HG03108 (cell line): ENCODE measurements around the gene LSS.
"Not testable (repeated sequence)": the region's sequence is repeated elsewhere in the genome, so short reads cannot be mapped to it uniquely, and the experiment has no call there.

Experiments used
- ATAC-seq: cut with Tn5 transposase; IDR thresholded peaks from one replicate; pipeline ENCODE4 v1.9.1; 2021; ENCODE audit warnings: moderate library complexity; ENCODE audit not compliant: unreplicated experiment

Gene LSS

DNA sequence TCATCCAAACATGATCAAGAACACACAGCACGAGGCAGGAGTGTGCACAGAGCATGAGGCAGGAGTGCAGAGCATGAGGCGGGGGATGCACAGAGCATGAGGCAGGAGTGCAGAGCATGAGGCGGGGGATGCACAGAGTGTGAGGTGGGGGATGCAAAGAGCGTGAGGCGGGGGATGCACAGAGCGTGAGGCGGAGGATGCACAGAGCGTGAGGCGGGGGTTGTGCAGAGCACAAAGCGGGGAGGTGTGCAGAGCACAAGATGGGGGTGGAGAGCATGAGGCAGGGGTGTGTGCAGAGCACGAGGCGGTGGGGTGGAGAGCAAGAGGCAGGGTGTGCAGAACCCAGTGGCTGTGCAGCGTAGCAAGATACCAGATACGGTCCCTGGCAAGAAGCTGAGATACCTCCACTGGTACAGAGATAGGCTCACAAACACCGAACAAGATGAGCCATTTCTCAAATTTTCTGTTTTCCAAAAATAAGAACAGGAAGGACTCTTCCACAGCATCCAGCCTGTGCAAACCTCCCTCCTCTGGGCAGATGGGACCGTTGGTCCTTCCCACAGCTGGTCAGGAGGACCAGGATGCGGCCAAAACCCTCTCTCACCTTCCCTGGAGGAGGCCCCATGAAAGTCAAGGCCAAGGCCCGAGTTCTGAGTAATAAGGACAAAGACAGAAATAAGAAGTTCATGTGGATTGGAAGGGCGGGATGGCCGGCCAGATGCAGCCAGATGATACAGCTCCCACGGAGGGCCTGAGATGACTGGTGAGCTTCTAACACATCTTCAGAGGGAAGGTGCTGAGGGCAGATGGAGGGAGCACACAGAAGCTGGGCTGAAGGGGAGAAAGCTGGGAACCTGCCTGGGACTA, 56.3 kb downstream of the LSS start:
- no peak for ATAC-seq

DNA sequence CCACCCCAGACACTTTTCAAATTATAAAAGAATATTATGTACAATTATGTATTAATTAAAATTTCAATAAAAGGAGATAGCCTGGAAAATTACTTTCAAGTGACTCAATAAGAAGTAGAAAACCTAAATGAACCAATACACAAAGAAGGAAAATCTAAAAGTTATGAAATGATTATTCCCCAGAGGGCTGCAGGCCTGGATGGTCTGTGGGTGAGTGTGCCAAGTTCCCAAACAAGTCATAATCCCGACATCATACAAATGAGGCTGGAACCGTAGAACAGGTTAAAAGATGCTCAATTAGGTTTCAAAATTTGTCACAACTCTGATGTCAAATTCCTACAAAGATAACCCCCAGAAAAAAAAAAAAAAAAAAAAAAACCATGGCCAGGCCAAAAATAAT, 57.0 kb downstream of the LSS start:
- no peak for ATAC-seq

DNA sequence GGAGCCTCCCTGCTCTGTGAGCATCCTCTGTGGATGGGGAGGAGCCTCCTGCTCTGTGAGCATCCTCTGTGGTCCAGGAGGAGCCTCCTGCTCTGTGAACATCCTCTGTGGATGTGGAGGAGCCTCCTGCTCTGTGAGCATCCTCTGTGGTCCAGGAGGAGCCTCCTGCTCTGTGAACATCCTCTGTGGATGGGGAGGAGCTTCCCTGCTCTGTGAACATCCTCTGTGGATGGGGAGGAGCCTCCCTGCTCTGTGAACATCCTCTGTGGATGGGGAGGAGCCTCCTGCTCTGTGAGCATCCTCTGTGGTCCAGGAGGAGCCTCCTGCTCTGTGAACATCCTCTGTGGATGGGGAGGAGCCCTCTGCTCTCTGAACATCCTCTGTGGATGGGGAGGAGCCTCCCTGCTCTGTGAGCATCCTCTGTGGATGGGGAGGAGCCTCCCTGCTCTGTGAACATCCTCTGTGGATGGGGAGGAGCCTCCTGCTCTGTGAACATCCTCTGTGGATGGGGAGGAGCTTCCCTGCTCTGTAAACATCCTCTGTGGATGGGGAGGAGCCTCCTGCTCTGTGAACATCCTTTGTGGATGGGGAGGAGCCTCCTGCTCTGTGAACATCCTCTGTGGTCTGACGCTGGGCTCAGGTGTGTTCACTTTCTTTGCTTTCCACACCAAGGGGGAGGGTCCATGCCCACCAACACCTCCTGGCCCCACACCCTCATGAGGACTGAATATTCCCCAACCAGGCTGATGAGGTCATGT, 58.0 kb downstream of the LSS start:
- ATAC-seq: not testable (repeated sequence)

DNA sequence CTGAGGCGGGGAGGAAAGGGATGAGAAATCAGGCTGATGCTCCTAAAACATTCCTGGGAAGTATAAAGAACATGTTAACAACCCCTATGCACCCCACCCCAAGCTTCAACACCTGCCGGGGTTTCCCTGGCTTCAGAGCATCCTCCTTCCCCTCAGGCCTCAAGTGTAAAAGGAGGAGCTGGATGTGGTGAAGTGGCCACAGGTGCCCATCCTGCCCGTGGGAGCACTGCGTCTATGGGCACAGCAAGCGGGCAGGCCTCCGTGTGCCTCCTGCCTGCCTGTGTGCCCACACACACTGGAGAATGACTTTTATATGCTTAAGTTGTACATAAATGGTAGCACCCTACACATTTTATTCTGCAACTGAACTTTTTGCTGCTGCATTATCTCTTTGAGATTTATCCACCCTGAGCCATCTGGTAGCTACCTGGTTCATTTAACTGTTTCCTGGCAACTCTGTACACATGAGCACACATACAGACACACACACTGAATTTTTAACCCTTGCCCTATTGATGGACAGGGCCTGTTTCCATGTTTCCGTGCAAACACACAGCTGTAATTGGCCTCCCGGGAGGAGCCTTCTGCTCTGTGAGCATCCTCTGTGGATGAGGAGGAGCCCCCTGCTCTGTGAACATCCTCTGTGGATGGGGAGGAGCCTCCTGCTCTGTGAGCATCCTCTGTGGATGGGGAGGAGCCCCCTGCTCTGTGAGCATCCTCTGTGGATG, 59.8 kb downstream of the LSS start:
- no peak for ATAC-seq

DNA sequence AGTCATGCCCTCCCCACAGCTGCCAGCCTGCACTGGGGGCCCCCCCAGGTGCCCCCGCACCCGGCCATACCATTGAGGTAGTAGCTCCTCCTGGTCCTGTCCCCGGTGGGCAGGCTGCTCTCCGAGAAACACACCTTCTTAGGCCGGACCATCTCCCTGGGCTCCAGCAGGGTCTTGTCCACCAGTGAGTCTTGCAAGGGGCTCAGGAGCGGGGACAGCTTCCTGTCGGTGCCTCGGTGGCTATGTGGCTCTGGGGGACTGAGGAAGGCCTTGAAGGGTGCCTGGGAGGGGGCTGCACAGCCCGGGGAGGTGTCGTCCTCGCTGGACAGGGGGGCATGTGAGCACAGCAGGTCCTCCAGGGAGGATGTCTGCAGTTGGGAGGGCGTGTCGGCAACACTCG, 60.3 kb downstream of the LSS start:
- no peak for ATAC-seq

DNA sequence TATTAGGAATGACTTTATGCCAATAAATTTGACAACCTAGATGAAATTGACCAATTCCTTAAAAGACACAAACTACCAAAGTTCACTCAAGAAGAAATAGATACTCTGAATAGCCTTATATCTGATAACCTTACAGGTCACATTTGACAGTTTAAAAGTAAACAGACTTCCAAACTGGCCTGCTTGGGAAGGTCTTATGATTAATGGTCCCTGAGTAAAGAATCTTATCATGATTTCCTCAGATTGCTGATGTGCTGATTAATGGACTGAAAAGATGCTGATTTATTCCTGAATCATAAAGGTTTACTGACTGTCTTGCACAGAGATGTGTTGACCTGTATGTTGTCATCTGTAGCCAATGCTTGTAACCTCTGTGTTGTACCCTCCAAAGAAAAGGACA, 63.5 kb downstream of the LSS start:
- no peak for ATAC-seq

DNA sequence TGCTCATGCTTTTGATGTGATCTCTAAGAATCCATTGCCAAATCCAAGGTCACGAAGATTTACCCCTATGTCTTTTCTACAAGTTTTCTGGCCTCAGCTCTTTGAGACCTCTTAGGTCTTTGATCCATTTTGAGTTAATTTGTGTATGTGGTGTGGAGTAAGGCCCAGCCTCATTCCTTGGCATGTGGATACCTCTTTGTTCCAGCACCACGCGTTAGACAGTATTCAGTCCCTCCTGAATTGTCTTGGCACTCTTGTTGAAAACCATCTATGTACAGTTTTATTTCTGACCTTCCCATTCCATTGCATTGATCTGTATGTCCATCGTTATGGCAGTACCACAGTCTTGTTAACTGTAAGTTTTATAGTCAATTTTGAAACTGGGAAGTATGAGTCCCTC, 65.2 kb downstream of the LSS start:
- no peak for ATAC-seq

DNA sequence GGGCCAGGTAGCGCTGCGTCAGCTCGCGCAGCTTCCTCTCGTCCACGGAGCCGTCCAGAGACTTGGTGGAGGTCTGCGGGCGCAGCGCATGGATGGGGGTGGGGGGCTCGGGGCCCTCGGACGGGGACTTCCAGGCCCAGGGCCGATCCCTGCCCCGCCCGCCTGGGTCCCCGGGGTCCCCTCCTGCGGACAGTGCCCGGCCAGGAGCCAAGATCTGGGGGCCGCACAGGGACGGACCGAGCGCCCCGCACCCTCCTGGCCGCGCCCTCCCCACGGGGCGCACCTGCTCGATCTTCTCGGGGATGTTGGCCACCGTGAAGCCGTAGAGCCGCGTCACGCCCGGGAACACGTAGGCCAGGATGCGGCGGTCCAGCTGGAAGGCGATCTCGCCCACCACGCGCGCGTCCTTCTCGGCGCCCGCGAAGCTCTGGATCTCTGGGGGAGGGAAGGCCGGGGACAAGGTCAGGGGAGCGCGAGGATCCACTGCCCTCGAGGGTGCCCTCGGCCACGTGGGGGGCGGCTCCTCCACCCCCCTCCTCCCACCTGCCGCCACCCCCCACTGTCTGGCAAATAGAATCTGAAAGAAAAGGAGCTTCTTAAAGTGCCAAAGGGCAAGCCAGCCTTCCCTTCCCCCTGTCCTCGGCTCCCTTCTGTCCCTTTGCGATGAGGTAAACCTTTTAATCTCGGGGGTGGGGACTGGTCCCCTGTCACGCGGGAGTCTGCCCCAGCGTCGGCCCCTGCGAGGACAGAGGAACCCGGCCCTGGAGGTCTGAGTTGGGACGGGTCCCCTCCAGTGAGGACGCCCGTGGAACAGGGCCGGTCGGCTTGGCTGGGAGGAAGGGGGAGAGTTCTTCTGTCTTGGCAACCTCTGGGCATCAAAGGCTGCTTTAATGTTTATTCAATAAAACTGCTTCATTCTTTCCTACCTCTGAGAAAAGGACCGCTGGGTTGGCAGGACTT, 66.7 kb downstream of the LSS start:
- ATAC-seq: no peak

DNA sequence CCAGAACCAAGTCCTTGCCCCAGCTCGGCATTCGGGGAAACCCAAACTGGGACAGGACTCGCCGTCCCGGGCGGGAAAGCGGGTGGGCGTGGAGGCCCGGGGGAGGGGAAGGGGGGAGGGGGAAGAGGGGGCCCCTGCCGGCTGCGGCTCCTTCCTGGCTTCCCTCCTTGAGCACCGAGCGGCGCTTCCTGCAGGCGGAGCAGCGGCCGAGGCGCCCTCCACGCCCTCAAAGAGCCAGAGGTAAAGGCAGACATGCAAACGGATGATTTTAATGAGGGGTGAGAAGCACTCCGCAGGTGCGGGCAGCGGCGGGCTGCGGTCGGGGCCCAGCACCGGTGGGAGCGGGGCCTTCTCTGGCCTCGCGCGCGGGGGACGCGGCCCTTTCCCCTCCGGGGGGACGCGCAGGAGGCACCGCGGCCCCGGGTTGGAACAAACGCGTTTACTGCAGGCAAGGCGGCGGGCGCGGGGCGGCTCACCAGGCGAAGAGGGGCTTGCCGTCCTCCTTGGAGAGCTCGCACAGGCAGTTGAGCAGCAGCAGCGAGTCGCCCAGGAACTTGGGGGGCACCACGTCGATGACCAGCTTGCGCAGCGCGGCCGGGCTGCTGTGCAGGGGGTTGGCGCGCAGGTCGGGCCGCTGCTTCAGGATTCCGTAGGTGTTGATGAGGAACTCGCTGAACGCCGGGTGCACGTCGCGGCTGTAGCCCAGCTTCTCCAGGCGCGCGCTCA, 67.5 kb downstream of the LSS start:
- no peak for ATAC-seq

DNA sequence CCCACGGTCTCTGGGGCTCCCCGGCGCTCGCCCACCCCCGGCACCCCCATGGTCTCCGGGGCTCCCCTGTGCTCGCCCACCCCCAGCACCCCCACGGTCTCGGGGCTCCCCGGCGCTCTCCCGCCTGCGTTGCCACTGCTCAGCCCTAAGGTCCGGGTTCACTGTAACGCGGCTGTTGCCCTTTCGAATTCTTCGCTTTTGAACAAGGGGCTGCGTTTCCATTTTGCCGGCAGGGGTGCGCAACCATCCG, 68.0 kb downstream of the LSS start:
- ATAC-seq: no peak

DNA sequence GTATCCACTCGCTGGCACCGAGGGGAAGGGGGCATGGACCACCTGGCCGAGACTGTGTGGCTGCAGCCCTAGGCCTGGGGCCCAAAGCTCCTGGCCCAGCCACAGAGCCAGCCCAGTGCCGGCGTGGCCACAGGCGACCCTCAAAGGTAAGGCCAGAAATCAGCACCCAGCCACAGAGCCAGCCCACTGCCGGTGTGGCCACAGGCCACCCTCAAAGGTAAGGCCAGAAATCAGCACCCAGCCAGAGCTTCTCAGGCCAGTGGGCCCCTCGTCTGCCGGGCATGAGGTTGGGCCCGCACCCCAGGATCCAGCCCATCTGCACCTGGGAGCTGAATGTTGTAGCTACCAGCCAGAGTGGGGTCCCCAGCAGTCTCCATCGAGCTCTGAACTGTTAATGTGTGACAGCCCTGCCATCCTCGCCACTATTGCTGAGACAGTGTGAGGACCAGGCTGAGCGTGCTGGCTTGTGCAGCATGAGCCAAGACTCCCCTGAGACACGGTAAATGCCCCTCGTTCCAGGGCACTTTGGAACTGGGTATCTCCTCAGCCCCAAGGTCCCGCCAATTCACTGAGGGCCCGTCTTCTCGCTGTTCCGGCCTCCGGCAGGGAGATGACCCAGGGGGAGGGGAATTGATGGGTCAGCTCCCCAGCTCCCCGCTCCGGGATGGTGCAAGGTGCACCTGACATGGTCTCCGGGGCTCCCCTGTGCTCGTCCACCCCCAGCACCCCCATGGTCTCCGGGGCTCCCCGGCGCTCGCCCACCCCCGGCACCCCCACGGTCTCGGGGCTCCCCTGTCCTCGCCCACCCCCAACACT, 68.5 kb downstream of the LSS start:
- no peak for ATAC-seq

DNA sequence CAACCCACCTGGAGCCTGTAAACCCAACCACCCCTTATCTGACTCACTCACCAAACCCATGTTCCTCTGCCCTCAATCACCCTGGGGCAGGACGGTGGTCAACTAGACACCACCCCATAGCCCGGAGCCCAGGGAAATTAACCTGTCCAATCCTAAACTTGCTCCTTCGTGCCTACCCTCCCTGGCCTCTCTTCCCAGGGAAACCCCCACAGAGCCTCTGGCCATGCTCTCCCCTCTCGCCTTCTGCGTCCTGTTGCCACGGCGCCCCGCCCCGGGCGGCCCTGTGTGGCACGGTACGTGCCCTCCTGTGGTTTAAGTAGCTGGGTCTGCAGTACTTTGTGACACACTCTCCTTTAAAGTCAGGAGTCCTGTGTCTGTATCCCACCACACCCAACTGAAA, 69.2 kb downstream of the LSS start:
- no peak for ATAC-seq

DNA sequence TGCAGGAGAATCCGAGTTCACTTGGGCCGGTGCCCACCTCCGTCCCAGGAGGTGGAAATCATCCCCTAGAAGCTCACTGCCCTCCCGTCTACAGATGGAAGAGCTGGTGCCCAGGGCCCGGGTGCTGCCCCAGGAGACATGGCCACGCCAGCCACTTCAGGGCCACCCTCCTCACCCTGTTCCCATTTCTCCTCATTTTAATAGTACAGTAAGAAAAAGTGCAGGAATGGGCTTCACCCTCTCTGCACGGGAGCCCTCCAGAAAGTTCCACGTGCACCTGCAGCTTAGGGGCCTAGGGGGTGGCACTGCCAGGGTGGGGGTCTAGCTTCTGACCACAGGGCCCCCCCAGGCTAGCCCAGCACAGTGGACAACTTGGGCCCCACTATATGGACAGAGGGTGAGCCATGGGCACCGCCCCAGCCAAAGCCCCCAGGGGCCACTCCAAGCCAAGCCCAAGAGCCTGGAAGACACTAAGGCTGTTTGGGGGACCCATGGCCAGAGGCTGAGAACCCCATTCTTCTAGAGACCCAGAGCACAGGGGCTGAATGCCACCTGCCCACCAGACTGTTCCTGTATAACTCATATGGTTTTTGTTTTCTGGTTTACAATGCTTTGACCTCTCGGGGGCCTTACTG, 69.8 kb downstream of the LSS start:
- ATAC-seq: no peak

DNA sequence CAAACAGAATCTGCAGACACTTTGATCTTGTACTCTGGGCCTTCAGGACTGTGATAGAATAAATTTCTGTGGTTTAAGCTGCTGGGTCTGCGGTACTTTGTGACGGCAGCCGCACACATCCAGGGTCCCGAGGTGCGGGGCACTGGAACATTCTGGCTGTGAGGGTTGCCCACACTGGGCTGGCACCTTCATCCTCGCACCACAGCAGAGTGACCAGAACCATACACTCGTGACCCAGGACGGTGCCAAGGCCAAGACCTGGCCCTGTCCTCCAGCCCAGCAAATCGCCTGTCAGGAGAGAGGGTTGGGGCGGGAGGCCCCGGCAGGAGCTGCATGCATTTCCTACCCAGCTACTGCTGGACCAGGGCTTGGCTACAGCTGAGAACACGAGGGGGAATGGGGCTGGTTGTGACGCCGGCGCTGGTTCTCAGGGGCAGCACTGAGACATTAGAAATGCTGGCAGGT, 70.6 kb downstream of the LSS start:
- ATAC-seq: no peak

DNA sequence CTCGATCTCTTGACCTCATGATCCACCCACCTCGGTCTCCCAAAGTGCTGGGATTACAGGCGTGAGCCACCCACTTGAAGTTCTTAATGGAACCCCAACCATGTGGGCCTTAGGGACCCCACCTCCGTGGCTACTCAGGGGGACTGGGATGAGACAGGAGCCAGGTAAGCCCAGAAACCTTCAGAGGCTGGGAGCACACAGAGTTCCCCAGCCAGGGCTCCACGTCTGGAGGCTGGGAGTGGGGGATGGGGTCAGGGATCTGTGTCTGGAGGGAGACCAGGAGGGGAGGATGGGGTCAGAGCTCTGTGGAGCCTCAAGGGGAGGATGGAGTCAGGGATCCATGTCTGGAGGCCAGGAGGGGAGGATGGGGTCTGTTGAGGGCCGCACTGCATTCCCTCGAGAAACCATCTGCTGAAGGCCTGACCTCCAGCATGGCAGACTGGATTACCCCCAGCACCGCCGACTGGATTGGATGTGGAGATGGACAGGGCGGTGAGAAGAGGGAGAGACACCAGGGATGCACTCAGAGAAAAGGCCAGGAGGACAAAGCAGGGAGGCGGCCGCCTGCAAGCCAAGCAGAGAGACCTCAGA, 71.1 kb downstream of the LSS start:
- ATAC-seq: no peak

DNA sequence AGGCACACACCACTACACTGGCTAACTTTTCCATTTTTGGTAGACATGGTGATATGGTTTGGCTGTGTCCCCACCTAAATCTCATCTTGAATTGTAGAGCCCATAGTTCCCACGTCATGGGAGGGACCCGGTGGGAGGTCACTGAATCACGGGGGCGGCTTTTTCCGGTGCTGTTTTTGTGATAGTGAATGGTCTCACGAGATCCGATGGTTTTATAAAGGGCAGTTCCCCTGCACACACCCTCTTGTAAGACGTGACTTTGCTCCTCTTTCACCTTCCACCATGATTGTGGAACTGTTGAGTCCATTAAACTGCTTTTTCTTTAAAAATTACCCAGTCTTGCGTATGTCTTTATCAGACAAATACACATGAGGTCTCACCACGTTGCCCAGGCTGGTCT, 71.9 kb downstream of the LSS start:
- ATAC-seq: no peak

DNA sequence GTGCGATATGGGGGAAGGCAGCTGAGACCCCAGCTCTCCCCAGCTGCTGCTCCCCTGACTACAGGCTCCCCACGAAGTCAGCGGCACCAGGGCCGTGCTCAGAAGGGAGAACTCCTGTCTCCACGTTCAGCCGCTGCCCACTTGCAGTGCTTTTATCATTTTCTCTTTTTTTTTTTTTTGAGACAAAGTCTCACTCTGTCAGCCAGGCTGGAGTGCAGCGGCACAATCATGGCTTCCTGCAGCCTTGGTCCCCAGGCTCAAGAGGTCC, 72.3 kb downstream of the LSS start:
- no peak for ATAC-seq

DNA sequence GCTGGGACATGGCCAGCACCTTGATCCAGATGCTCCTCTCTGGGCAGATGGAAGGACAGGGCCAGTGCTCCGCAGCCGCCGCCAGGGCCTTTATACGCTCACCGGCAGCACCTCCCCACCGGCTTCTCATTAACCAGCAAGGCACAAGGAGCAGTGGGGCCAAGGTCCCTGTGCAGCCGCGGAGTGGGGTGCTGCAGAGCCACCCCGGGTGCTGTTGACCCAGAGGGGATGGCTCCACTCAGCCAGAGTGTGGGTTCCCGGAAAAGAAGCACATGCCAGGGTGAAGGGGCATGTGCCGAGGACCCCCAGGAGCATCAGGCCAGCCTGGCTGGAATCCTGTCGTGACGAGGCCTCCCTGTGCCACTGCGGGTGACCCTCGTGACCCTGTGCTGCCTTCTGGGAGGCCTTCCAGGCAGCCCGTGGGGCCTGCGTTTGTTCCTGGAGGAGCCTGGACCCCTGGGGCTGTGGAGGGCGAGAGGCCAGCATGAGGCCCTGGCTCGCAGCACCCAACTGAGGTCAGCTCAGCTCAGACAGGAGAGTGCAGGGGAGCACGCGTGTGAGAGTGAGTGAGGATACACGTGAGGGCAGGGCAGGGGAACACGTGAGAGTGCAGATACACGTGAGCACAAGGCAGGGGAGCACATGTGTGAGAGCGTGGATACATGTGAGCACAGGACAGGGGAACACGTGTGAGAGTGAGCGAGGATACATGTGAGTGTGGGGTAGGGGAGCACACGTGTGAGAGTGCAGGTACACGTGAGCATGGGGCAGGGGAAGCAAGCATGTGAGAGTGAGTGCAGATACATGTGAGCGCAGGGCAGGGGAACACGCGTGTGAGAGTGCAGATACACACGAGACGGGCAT, 72.8 kb downstream of the LSS start, which contains the start of gene FTCD:
TSS of gene FTCD (minus strand) at position 66 of the 864 bp plus-strand sequence. CDS start at position 10, 56 bp downstream.
- no peak for ATAC-seq
